Measurements from ENCODE around the gene TRAF1. TPM values are rescaled to one million over a fixed set of nuclear protein-coding genes. Genes with fewer than 3 reads are reported as not detected.

TRAF1 gene
- total and polyA plus RNA-seq, 10 of the 15 experiments (the other 5 are each of a cell fraction or from before 2014, with no cell fraction given), result 13.8 to 163 (median 128) TPM

- TF ChIP-seq ZNF384 (IDR thresholded peaks at IDR 0.05; ENCODE audit: borderline replicate concordance, low read depth, low read length), result no peak
- no peak for TF ChIP-seq FOS (IDR thresholded peaks at IDR 0.05; ENCODE audit: borderline replicate concordance, extremely low read depth, insufficient read length)
- TF ChIP-seq NKRF (conservative IDR thresholded peaks at IDR 0.05), result peak; percentile 56; the same call in 1 of the 2 replicates
- no peak for TF ChIP-seq TCF3 (IDR thresholded peaks at IDR 0.05; ENCODE audit: borderline replicate concordance, insufficient read depth, low read depth, low read length)
- no peak for TF ChIP-seq STAT3 (IDR thresholded peaks at IDR 0.05; ENCODE audit: low read depth, low read length)
- no peak for TF ChIP-seq NRF1 (conservative IDR thresholded peaks at IDR 0.05; ENCODE audit: low read depth, low read length)
- TF ChIP-seq NR2F1 (conservative IDR thresholded peaks at IDR 0.05), result no peak
- TF ChIP-seq EED (IDR thresholded peaks at IDR 0.05; ENCODE audit: low read depth), result no peak
- TF ChIP-seq RB1 (IDR thresholded peaks at IDR 0.05; ENCODE audit: borderline replicate concordance), result peak; percentile 42; the same call in 1 of the 2 replicates
- TF ChIP-seq SREBF1 (IDR thresholded peaks at IDR 0.05; ENCODE audit: low read length), result no peak
- peak; percentile 86 for TF ChIP-seq SMARCA5 (IDR thresholded peaks at IDR 0.05)
- peak; percentile 76; the same call in 1 of the 2 replicates for TF ChIP-seq TAF1 (IDR thresholded peaks at IDR 0.05; ENCODE audit: borderline replicate concordance, low read depth, low read length)
- TF ChIP-seq SREBF2 (IDR thresholded peaks at IDR 0.05; ENCODE audit: low read length), result no peak
- TF ChIP-seq MLLT1 (IDR thresholded peaks at IDR 0.05), result peak; percentile 93
- TF ChIP-seq ZBTB40 (IDR thresholded peaks at IDR 0.05; ENCODE audit: borderline replicate concordance), result peak; percentile 51
- TF ChIP-seq BCLAF1 (IDR thresholded peaks at IDR 0.05), result no peak
- no peak for TF ChIP-seq NFYB (IDR thresholded peaks at IDR 0.05; ENCODE audit: insufficient read depth, low read depth, low read length)
- TF ChIP-seq SMAD5 (IDR thresholded peaks at IDR 0.05; ENCODE audit: low read depth), result peak; percentile 47; the same call in 1 of the 2 replicates
Observed at GRCh38 chr9:120877276-120878034, 49.1 kb downstream of the TRAF1 start (continued).
